DMS79 (cell line): Measurements from ENCODE around the gene PDZD2.

ENCODE experiments used
- DNase-seq: peaks from one replicate; lab custom pipeline; 2025; lab: John Stamatoyannopoulos, UW

PDZD2 gene

DNA sequence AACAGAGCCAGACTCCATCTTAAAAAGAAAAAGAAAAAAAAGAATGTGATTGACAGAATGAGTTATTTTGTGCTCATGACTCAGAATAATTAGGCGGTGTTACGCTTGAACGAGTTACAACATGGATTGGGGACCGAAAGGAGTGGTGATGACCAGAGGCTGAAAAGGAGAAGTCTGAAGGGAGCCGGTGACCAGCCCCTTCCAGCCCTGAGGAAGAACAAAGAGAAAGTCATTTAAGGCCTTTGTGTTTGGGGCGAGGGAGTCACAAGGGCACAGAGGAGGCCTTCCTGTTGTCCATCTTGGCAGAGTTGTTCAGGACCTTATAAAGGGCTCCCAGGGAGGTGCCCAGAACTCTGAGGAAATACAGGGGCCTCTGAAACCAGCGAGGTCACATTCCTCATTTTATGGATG lies 403.6 kb downstream of the PDZD2 start:
- DNase-seq: no peak

DNA sequence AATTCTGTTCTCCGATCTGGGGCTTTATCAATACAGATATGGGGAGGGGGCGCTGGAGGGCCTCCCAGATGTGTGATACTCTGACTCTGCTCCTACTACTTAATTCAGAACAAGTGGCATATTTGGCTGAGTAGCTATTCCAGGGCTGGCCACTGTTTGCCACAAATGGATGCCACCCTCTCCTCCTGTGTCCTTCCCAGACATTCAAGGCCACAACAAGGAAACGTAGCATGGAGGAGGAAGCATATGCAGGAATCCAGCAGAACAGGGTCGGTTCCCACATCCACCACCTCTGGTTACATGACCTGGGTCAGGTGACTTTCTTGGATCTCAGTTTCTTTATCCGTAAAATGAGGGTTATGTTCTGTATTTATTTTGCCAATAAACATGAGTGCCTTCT lies 404.2 kb downstream of the PDZD2 start:
- DNase-seq: no peak

GRCh38 chr5:32044434-32044833 lies 405.5 kb downstream of the PDZD2 start:
- no peak for DNase-seq

DNA sequence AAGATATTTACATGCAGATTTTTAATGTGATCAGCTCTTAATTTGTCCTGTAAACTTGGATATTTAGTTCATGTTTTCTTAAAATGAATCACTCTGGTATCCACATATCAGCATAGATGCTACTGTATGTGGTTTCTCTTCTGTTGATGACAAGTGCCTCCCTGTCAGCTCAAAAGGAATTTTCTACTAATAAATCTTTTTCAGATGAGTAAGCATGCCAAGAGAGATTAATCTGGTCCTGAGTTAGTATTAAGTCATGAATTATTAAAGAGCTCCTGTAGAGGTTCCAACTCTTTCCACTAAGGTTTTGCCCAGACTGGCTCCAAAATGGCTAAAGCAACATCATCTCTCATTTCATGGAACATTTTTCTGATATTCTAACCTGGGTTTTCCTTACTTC lies 406.0 kb downstream of the PDZD2 start:
- no peak for DNase-seq

- DNase-seq: no peak
Observed at GRCh38 chr5:32047056-32047455, 408.1 kb downstream of the PDZD2 start.

DNA sequence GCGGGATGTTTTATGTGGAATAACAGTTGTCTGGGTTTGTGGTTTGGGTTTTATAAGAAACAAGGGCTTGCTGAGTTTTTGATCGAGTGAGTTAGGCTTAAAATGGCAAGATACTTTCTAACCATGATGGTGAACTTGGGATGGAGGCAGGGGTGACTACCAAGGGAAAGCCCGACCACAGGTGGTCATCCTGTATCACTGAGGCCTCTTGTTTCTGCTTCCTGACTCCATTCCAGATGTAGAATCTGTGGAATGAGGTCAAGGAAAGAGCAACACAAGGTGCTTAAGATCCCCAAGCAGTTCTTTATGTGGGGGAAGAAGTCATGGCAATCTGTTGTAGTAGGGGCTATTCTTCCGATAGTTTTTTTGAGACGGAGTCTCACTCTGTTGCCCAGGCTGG lies 412.9 kb downstream of the PDZD2 start:
- DNase-seq: no peak

DNA sequence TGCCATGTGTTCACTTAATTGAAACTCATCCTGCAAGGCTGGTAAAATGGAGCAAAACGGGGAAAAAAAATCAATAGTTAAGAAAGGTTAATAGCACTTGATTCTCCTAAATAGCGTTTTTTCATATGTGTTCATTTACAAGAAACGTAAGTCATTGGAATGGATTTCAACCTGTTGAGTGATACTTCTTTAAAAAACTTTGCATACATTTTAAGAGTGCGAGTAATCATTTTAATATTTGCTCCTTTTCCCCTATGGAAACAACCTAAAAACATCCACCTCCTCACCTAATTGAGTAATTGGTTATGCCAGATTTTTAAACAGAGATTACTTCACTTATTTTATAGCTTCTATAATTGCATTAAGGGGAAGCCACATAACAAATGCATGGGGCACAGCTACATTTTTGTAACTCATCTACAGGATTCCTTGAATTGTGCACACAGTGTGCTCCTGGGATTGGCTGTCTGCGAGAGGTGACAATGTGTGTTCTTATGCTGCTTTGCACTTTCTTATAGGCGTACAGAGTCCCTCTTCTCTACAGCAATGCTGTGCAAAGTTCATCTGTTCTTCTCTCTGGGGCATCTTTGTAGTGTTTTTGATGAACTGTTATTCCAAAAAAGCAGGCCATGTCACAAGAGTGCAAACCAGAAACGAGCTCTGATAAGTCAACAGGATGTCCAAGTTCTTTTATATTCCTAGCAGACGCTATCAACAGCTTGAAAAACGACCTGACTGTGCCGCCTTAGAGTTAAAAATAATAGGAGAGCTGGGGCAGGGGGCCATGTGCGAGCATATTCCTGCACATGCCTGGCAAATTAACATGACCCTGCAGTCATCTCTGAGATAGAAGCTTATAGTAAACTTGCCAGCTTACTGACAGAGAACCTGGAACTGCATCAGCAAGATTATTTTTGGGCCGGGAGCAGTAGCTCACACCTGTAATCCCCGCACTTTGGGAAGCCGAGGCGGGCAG lies 417.2 kb downstream of the PDZD2 start:
- no peak for DNase-seq

GRCh38 chr5:32057187-32058096 lies 418.5 kb downstream of the PDZD2 start:
- DNase-seq: no peak

- DNase-seq: no peak
Observed at GRCh38 chr5:32058101-32058500, 419.2 kb downstream of the PDZD2 start.

DNA sequence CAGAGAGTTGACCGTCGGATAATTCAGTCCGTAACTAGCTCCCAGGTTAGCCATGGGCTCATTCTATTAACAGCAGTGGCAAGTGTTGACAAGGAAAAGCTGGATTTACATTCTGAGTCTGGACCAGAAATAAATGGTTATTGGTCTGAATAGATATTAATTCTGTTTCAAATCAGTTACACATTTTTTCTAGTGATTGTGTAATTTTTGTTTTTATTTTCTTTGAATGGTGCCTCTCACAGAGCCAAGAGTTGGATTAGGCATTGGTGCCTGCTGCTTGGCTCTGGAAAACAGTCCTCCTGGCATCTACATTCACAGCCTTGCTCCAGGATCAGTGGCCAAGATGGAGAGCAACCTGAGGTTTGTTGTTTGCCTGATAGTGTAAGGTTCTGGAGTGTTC lies 420.1 kb downstream of the PDZD2 start:
- no peak for DNase-seq

DNA sequence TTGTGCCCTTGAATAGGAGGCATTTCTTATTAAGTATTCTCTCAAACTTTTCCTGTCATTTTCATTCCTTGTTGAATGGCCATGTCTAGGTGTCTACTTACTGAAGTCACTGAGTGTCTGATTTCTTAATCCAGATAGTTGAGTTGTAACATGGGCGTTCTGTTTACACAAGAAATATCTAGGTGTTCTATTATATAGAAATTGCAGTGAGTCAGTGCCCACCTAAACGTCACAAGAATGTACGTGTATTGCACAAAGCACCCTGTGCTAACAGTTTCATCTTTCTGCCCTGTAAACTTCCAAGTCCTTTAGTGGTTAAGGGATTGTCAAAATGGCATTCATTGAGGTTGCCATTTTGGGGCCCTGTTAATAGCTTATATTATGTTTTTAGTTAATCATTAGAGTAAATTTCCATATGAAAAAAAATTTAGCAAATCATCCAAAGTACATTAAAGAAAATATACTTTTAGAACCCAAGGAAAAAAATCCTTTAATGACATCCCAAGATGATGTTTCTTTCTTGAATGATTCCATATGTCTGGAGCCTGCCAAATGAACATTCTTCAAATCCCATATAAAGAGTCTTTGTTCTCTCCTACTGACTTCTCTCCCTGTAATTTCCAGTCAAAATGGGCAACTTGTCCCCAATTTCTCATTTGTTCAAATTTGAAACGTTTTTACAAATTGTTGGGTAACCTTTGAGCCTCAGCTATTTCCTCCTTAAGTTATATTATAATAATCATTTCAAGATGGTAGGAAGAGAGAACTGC lies 421.0 kb downstream of the PDZD2 start:
- no peak for DNase-seq

GRCh38 chr5:32061236-32061635 lies 422.3 kb downstream of the PDZD2 start:
- DNase-seq: no peak

GRCh38 chr5:32066448-32066847 lies 427.5 kb downstream of the PDZD2 start:
- DNase-seq: no peak

DNA sequence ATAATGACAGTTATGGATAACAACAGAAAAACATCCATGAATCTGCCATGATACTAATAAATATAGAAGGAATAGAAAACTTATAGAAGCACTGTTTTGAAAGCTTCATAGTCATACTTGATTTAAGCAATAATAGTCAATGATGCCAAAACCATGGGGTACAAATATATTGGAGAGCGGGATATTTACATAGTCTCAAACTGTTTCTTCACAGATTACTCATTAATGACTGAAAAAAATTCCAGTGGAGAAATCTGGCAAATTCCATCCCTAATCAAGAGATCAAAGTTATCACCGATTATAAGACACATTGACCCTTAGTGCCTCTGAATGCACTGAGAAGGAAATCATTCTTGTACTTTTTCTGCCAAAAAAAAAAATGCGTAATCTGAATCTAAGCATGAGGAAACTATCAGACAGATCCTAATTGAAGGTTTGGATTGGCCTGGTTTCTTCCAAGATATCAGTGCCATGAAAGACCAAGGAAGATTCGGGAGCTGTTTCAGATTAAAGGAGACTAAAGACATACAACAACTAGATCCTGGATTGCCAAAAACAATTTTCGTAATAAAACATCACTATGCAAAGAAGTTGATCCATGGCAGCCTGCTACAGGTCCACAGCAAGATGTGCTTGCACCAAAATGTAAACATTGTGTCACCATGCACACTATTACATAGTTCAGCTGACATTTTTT lies 429.0 kb downstream of the PDZD2 start:
- DNase-seq: no peak

- no peak for DNase-seq
Observed at GRCh38 chr5:32068561-32068960, 429.6 kb downstream of the PDZD2 start.

DNA sequence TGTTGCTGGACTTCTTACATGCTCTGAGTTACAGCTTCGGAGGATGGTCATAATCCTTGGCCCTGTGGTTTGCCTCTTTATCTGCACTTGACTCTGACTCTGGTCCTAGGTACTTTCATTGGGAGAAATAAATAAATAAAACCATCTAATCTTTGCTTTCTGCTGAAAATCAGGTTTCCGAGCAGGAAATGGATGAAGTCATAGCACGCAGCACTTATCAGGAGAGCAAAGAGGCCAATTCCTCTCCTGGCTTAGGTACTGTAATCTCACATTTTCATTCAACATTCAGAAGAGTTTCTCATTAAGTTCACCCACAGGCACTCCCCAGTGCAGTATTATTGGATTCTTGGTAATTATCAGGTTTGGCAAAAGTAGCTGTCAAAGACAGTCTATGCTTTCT lies 430.5 kb downstream of the PDZD2 start:
- no peak for DNase-seq

- no peak for DNase-seq
Observed at GRCh38 chr5:32071351-32071944, 432.5 kb downstream of the PDZD2 start.

DNA sequence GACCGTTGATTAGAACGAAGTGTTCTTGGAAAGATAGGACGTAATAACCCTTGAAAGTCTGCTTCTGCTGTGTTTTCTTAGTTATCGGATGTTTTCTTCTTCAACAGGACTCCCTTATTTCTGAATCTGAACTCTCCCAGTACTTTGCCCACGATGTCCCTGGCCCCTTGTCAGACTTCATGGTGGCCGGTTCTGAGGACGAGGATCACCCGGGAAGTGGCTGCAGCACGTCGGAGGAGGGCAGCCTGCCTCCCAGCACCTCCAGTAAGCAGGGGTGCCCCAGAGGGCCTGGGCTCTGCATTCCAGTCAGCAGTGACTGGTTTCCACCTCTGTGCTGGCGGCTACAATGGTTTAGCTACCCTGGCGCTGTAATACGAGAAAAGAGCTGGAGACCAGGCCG lies 433.1 kb downstream of the PDZD2 start:
- no peak for DNase-seq

GRCh38 chr5:32074401-32074800 lies 435.5 kb downstream of the PDZD2 start:
- no peak for DNase-seq

DNA sequence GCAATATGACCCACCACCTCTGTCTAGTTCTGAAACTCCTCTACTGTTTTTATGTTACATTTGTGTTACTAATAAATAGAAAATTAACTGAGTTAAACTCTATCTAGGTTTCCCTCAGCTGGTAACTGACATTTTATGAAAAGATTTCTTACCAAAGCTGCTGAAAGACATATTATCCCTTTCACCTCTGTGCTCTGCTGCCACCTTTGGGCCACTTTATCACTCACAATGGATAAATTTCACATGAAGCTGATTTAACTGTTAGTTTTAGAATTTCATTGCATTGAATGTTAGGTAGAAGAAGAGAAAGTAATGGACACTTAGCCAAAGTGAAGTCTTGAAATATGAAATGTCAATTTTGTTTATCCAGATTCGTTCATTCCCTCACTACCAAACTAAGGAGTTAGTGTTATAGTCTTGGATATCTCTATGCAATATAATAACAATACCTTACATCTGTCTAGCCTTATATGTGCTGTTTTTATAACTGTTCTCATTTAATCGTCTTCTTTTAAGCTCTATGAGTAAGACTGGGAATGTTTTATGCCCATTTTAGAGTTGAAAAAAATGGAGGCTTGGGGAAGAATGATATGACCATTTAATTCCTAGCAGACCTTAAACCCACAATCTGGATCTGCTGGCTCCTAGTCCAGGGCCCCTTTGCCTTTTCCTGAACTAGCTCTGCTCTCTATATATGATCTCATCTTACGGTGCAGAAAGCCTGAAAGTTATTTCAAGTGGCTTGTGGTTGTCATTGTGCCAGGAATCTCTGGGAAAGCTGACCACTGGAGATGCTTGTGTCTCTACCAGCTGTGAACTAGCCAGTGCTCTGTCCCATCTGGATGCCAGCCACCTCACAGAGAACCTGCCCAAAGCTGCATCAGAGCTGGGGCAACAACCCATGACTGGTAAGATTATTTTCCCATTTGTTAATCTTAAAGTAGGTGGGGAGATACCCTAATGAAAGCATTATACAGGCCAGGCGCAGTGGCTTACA lies 438.1 kb downstream of the PDZD2 start:
- no peak for DNase-seq
